Posterior vena cava (tissue), 2 donors: ENCODE data around the gene HSD11B2. TPM values are rescaled to one million over a fixed set of nuclear protein-coding genes. Genes with fewer than 3 reads are reported as not detected.

Experiments used
- DNase-seq: peaks from one replicate; pipeline ENCODE4 v3.0.0-alpha.2; 2020; ENCODE audit warnings: low spot score
- intact Hi-C, 2 donors: fragments of 100-400 bp; cut with DNase I; formaldehyde crosslinking; loops; one replicate each; pipeline versions ENCODE4 v1.14.1 to v1.14.2; 2022 to 2023
- long read RNA-seq, 2 donors: library from polyadenylated mRNA; unstranded; transcript quantifications; one replicate each; pipeline ENCODE4 v2.0.0, GENCODE V29; 2020 to 2021
- total RNA-seq, 2 donors: library from RNA; stranded (reverse); fragmentation: NEBNext Ultra II Directional; extraction: Animal tissue kit (Norgen Biotek cat#: 25700); gene quantifications; one replicate each; pipeline ENCODE4 v1.2.1, GENCODE V29; 2021
- donor health status: DM: yes; HTN: yes; CAD: no.
- donor health status: DM: yes; HTN: yes; CAD: no.

HSD11B2 gene
- 1 to 10 TPM in 1 of 2 donors, under 1 TPM in 1; 0.43 to 3.2 TPM for total RNA-seq
- long read RNA-seq, donor 1, partial matches to known transcripts: 1 of 3 reads
- long read RNA-seq, donor 1, other reads (novel, unspliced or antisense): 2 of 3 reads
- long read RNA-seq, donor 2: 0 reads

GRCh38 chr16:67430977-67431774, at the start of gene HSD11B2:
Gene HSD11B2, plus strand, starts transcription at chr16:67431121. Its CDS starts 128 bp downstream, at chr16:67431249.
- DNase-seq: no peak

GRCh38 chr16:67383284-67383683, 47.6 kb upstream of the HSD11B2 start:
- intact Hi-C loops: no loop called here
- no peak for DNase-seq

More at GRCh38 chr16:67430977-67431774, at the start of gene HSD11B2:
- intact Hi-C loops: no loop called here

- no peak for DNase-seq
- intact Hi-C loops: no loop called here
Measured at GRCh38 chr16:67384778-67385510, 46.0 kb upstream of the HSD11B2 start.

GRCh38 chr16:67386861-67387455, 44.0 kb upstream of the HSD11B2 start:
- no peak for DNase-seq

GRCh38 chr16:67387479-67388079, 43.3 kb upstream of the HSD11B2 start:
- DNase-seq: no peak
- intact Hi-C loops: no loop called here

More at GRCh38 chr16:67386861-67387455, 44.0 kb upstream of the HSD11B2 start:
- intact Hi-C loops: no loop called here

GRCh38 chr16:67388191-67388590, 42.7 kb upstream of the HSD11B2 start:
- no peak for DNase-seq
- intact Hi-C loops: no loop called here

- intact Hi-C loops: no loop called here
- no peak for DNase-seq
Measured at GRCh38 chr16:67388591-67388990, 42.3 kb upstream of the HSD11B2 start.

GRCh38 chr16:67389911-67390815, 40.8 kb upstream of the HSD11B2 start:
- intact Hi-C loops: no loop called here
- DNase-seq: no peak

GRCh38 chr16:67390816-67391423, 40.0 kb upstream of the HSD11B2 start:
- no peak for DNase-seq
- intact Hi-C loops: no loop called here

GRCh38 chr16:67391424-67392300, 39.3 kb upstream of the HSD11B2 start:
- intact Hi-C loops: no loop called here
- DNase-seq: no peak

- DNase-seq: no peak
Measured at GRCh38 chr16:67392301-67393059, 38.4 kb upstream of the HSD11B2 start.

GRCh38 chr16:67393111-67393787, 37.7 kb upstream of the HSD11B2 start, which contains the start of gene TPPP3:
Gene TPPP3, minus strand, starts transcription at chr16:67393498. Its CDS starts 2,387 bp downstream, at chr16:67391111.
- peak; percentile 97 for DNase-seq
- intact Hi-C loops: no loop called here

More at GRCh38 chr16:67392301-67393059, 38.4 kb upstream of the HSD11B2 start:
- intact Hi-C loops: no loop called here

GRCh38 chr16:67393788-67394154, 37.1 kb upstream of the HSD11B2 start:
- intact Hi-C loops: no loop called here

GRCh38 chr16:67394155-67395104, 36.5 kb upstream of the HSD11B2 start:
- intact Hi-C loops: no loop called here
- no peak for DNase-seq

More at GRCh38 chr16:67393788-67394154, 37.1 kb upstream of the HSD11B2 start:
- DNase-seq: no peak

- no peak for DNase-seq
- intact Hi-C loops: no loop called here
Measured at GRCh38 chr16:67395105-67395457, 35.8 kb upstream of the HSD11B2 start.
